Measurements from ENCODE around the gene RABL6. TPM values are rescaled to one million over a fixed set of nuclear protein-coding genes. Genes with fewer than 3 reads are reported as not detected.

RABL6 gene
- total RNA-seq, 1 donor: 36.4 TPM

DNA sequence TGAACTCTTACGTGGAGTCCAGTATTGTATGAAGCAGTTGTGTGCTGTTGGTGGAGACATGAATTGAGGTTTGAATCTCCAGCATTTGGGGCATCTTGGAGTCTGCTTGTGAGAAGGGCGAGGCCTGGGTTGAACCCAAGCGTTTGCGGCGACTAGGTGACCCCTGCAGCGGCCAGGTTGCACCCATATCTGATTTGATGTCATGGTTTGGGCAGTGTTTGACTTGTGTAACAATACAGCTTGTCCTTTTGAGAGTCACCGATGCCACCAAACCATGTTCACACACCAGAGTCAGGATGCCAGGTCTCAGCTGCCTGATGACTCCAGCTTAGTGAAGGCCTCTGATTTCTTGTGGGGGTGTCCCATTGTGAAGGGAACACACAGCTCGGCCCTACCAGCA is 80.7 kb downstream of the RABL6 start:
- Histone ChIP-seq H3K4me3 (ENCODE audit: low read length) (no peak overlapping the region), H3K27me3 (ENCODE audit: insufficient read depth, low read length) (no peaks in the 10 kb centered on the region), H3K9me3 (ENCODE audit: low read depth, low read length) (no peaks in the 10 kb centered on the region), H3K4me1 (ENCODE audit: insufficient read depth, low read length) (peaks cover 25% of the 10 kb centered on the region)

DNA sequence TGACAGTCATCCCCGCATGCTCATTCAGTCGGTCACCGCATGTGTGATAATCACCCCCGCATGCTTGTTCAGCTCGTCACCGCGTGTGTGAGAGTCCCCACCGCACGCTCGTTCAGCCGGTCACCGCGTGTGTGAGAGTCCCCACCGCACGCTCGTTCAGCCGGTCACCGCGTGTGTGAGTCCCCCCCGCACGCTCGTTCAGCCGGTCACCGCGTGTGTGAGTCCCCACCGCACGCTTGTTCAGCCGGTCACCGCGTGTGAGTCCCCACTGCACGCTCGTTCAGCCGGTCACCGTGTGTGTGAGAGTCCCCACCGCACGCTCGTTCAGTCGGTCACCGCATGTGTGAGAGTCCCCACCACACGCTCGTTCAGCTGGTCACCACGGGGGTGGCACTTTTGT is 82.1 kb downstream of the RABL6 start:
- no peak overlapping the region for H3K4me3 ChIP-seq (ENCODE audit: low read length)
- no peaks in the 10 kb centered on the region for H3K27me3 ChIP-seq (ENCODE audit: insufficient read depth, low read length)
- no peaks in the 10 kb centered on the region for H3K9me3 ChIP-seq (ENCODE audit: low read depth, low read length)
- peaks cover 25% of the 10 kb centered on the region for H3K4me1 ChIP-seq (ENCODE audit: insufficient read depth, low read length)

DNA sequence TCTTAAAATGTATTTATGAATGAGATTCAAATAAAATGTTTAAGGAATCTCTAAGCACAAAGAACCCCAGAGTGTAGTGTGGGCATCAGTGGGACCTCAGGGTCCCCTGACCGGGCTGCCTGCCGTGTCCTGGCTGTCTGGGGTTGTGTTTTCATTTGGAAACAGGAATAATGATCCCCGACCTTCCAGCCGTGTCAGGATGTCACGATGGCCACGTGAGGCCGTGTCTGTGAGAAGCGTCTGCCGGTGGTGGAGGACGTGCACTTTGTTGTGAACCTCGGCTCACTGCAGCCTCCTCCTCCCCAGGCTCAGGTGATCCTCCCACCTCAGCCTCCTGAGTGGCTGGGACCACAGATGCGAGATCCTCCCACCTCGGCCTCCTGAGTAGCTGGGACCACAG is 82.9 kb downstream of the RABL6 start:
- Histone ChIP-seq H3K4me1 (ENCODE audit: insufficient read depth, low read length) (peaks cover 19% of the 10 kb centered on the region), H3K27me3 (ENCODE audit: insufficient read depth, low read length) (no peaks in the 10 kb centered on the region), H3K4me3 (ENCODE audit: low read length) (no peak overlapping the region), H3K9me3 (ENCODE audit: low read depth, low read length) (no peaks in the 10 kb centered on the region)

Other genes with a start within 250 kb of the RABL6 start
- 2.1 TPM for gene EGFL7, start 145.0 kb upstream of the RABL6 start, total RNA-seq
- gene AGPAT2, start 120.5 kb upstream of the RABL6 start, total RNA-seq: 18.7 TPM
- gene DIPK1B, start 95.4 kb upstream of the RABL6 start, total RNA-seq: 2.7 TPM
- not detected for gene LCN10, start 65.0 kb upstream of the RABL6 start, total RNA-seq
- gene LCN6, start 59.4 kb upstream of the RABL6 start, total RNA-seq: not detected
- gene LCN8, start 49.7 kb upstream of the RABL6 start, total RNA-seq: not detected
- not detected for gene LCN15, start 43.4 kb upstream of the RABL6 start, total RNA-seq
- gene TMEM141, start 16.6 kb upstream of the RABL6 start, total RNA-seq: 16.1 TPM
- 1.7 TPM for gene CCDC183, start 11.6 kb upstream of the RABL6 start, total RNA-seq
- 0.73 TPM for gene AJM1, start 34.5 kb downstream of the RABL6 start, total RNA-seq
- 14.0 TPM for gene PHPT1, start 41.5 kb downstream of the RABL6 start, total RNA-seq
- 0.52 TPM for gene MAMDC4, start 44.4 kb downstream of the RABL6 start, total RNA-seq
- gene EDF1, start 58.4 kb downstream of the RABL6 start, total RNA-seq: 162 TPM
- gene TRAF2, start 78.6 kb downstream of the RABL6 start, total RNA-seq: 6.4 TPM
- gene FBXW5, start 136.8 kb downstream of the RABL6 start, total RNA-seq: 67.6 TPM
- not detected for gene C8G, start 137.3 kb downstream of the RABL6 start, total RNA-seq
- gene LCN12, start 144.3 kb downstream of the RABL6 start, total RNA-seq: not detected
- gene PTGDS, start 169.6 kb downstream of the RABL6 start, total RNA-seq: 10.8 TPM
- 0.10 TPM for gene LCNL1, start 175.0 kb downstream of the RABL6 start, total RNA-seq
- 23.6 TPM for gene PAXX, start 184.5 kb downstream of the RABL6 start, total RNA-seq
- gene CLIC3, start 188.6 kb downstream of the RABL6 start, total RNA-seq: 3.4 TPM
- gene ABCA2, start 220.3 kb downstream of the RABL6 start, total RNA-seq: 14.7 TPM
- gene FUT7, start 224.1 kb downstream of the RABL6 start, total RNA-seq: 2.6 TPM
- gene NPDC1, start 238.2 kb downstream of the RABL6 start, total RNA-seq: 2.5 TPM
- not detected for gene ENTPD2, start 246.1 kb downstream of the RABL6 start, total RNA-seq